KMS-11 (cell line): ENCODE measurements around the gene RPGRIP1L.

Experiments used
- H2AFZ ChIP-seq: fragments of 200-600 bp; sonication (generic); 2 replicates; pipeline ENCODE4 v1.6.1; 2016; ENCODE audit warnings: antibody characterized with exemption, mixed run types, low read depth
- H3K27ac ChIP-seq: fragments of 200-600 bp; sonication (generic); 2 replicates; pipeline ENCODE4 v1.6.1; 2016; ENCODE audit warnings: mild to moderate bottlenecking, mixed run types
- H3K27me3 ChIP-seq: fragments of 200-600 bp; sonication (generic); 2 replicates; pipeline ENCODE4 v1.6.1; 2017; ENCODE audit warnings: mild to moderate bottlenecking, low read depth, mixed run types, moderate library complexity; ENCODE audit not compliant: insufficient read depth
- H3K36me3 ChIP-seq: fragments of 200-600 bp; sonication (generic); 2 replicates; pipeline ENCODE4 v1.6.1; 2017; ENCODE audit warnings: mild to moderate bottlenecking, mixed run types; ENCODE audit not compliant: insufficient read depth
- H3K4me1 ChIP-seq: fragments of 200-600 bp; sonication (generic); 2 replicates; pipeline ENCODE4 v1.6.1; 2016; ENCODE audit warnings: mild to moderate bottlenecking, low read depth, mixed run types; ENCODE audit not compliant: poor library complexity, severe bottlenecking
- H3K4me2 ChIP-seq: fragments of 200-600 bp; sonication (generic); 2 replicates; pipeline ENCODE4 v1.7.0; 2016; ENCODE audit warnings: mild to moderate bottlenecking, mixed run types
- H3K4me3 ChIP-seq: fragments of 200-600 bp; sonication (generic); IDR thresholded peaks from 2 replicates; pipeline ENCODE4 v1.6.1; 2017; ENCODE audit warnings: low read depth, low read length, mixed read lengths; ENCODE audit not compliant: insufficient read depth
- H3K79me2 ChIP-seq: fragments of 200-600 bp; sonication (generic); 2 replicates; pipeline ENCODE4 v1.6.1; 2016; ENCODE audit warnings: low read depth, mixed run types; ENCODE audit not compliant: insufficient read depth
- H3K9ac ChIP-seq: fragments of 200-600 bp; sonication (generic); 2 replicates; pipeline ENCODE4 v1.6.1; 2016; ENCODE audit warnings: mild to moderate bottlenecking, mixed run types
- H4K20me1 ChIP-seq: fragments of 200-600 bp; sonication (generic); 2 replicates; pipeline ENCODE4 v1.6.1; 2016; ENCODE audit warnings: mild to moderate bottlenecking, mixed run types; ENCODE audit not compliant: insufficient read depth
- CTCF ChIP-seq: fragments of 200-600 bp; sonication (generic); conservative IDR thresholded peaks from 2 replicates; pipeline ENCODE4 v1.6.1; 2017; ENCODE audit warnings: low read depth, mild to moderate bottlenecking, antibody characterized with exemption, low read length, moderate library complexity, mixed read lengths

The RPGRIP1L gene

GRCh38 chr16:53631236-53632025 is 72.2 kb downstream of the RPGRIP1L start:
- Histone ChIP-seq H3K4me2 (no peak overlapping the region), H2AFZ (no peak overlapping the region), H3K4me3 (no peak overlapping the region), H3K79me2 (no peaks in the 10 kb centered on the region), H3K4me1 (no peaks in the 10 kb centered on the region), H3K9ac (no peak overlapping the region), H4K20me1 (no peaks in the 10 kb centered on the region), H3K27ac (no peak overlapping the region), H3K36me3 (no peaks in the 10 kb centered on the region), H3K27me3 (no peaks in the 10 kb centered on the region)
- no peak for TF ChIP-seq CTCF

GRCh38 chr16:53629607-53630312 is 73.9 kb downstream of the RPGRIP1L start:
- no peak for TF ChIP-seq CTCF
- Histone ChIP-seq H3K4me1 (no peaks in the 10 kb centered on the region), H3K27me3 (no peaks in the 10 kb centered on the region), H3K9ac (no peak overlapping the region), H3K4me3 (no peak overlapping the region), H4K20me1 (no peaks in the 10 kb centered on the region), H2AFZ (no peak overlapping the region), H3K4me2 (no peak overlapping the region), H3K36me3 (no peaks in the 10 kb centered on the region), H3K27ac (no peak overlapping the region), H3K79me2 (no peaks in the 10 kb centered on the region)

GRCh38 chr16:53629151-53629550 is 74.5 kb downstream of the RPGRIP1L start:
- no peaks in the 10 kb centered on the region for H3K27me3 ChIP-seq
- H3K4me2 ChIP-seq: no peak overlapping the region
- no peak overlapping the region for H2AFZ ChIP-seq
- H3K79me2 ChIP-seq: no peaks in the 10 kb centered on the region
- no peaks in the 10 kb centered on the region for H4K20me1 ChIP-seq
- no peak overlapping the region for H3K9ac ChIP-seq
- H3K4me1 ChIP-seq: no peaks in the 10 kb centered on the region
- H3K36me3 ChIP-seq: no peaks in the 10 kb centered on the region
- no peak for TF ChIP-seq CTCF
- no peak overlapping the region for H3K27ac ChIP-seq
- H3K4me3 ChIP-seq: no peak overlapping the region

GRCh38 chr16:53626811-53627210 is 76.8 kb downstream of the RPGRIP1L start:
- H3K9ac ChIP-seq: no peak overlapping the region
- H3K27me3 ChIP-seq: no peaks in the 10 kb centered on the region
- no peaks in the 10 kb centered on the region for H3K79me2 ChIP-seq
- no peaks in the 10 kb centered on the region for H4K20me1 ChIP-seq
- no peaks in the 10 kb centered on the region for H3K4me1 ChIP-seq
- H3K4me3 ChIP-seq: no peak overlapping the region
- H3K27ac ChIP-seq: no peak overlapping the region
- TF ChIP-seq CTCF: no peak
- H3K36me3 ChIP-seq: no peaks in the 10 kb centered on the region
- H3K4me2 ChIP-seq: no peak overlapping the region
- H2AFZ ChIP-seq: no peak overlapping the region
